ENCODE data around the gene PRKAR1A. TPM values are rescaled to one million over a fixed set of nuclear protein-coding genes. Genes with fewer than 3 reads are reported as not detected.

The PRKAR1A gene
- total and polyA plus RNA-seq, 2 of the 8 experiments (the other 6 are each of a cell fraction or from before 2014, with no cell fraction given): 39.3 to 149 TPM

- H3K23ac ChIP-seq (ENCODE audit: insufficient read length): no peak overlapping the region
Observed at GRCh38 chr17:68599091-68599490, 86.9 kb downstream of the PRKAR1A start.

More at GRCh38 chr17:68599091-68599490, 86.9 kb downstream of the PRKAR1A start:
- Histone ChIP-seq H3K56ac (replicated peaks; ENCODE audit: insufficient read length, low read depth, low read length) (no peak overlapping the region), H2BK5ac (ENCODE audit: low read depth, low read length) (no peak overlapping the region), H2BK120ac (replicated peaks; ENCODE audit: low read depth, low read length) (no peak overlapping the region), H2AFZ (ENCODE audit: low read length) (no peak overlapping the region), H2BK12ac (ENCODE audit: low read depth, low read length) (no peak overlapping the region), H3K79me2 (ENCODE audit: control insufficient read depth in 1 of 2, insufficient read depth in 2 of 2, low read length in 2 of 2) (peaks cover 0 to 5% of the 10 kb centered on the region in 2 experiments; a peak in 2 of 4 replicates), H2AK5ac (ENCODE audit: low read depth, low read length) (no peak overlapping the region), H3K14ac (ENCODE audit: insufficient read length) (no peak overlapping the region), H3K27ac (ENCODE audit: low read depth, low read length) (no peak overlapping the region), H4K91ac (replicated peaks; ENCODE audit: insufficient read length, low read length) (no peak overlapping the region), H2BK15ac (ENCODE audit: low read length) (no peak overlapping the region), H3K36me3 (ENCODE audit: control insufficient read depth in 2 of 4, insufficient read depth in 4 of 4, low read length in 3 of 4) (peaks cover 0 to 10% (median 0%) of the 10 kb centered on the region in 4 experiments; a peak in 2 of 8 replicates), H3K18ac (ENCODE audit: extremely low read depth, low read length) (no peak overlapping the region), H3K27me3 (replicated peaks in 1 of 4; ENCODE audit: control insufficient read depth in 3 of 4, extremely low read depth in 1 of 4, insufficient read depth in 3 of 4, low read length in 3 of 4) (peaks cover 0 to 25% (median 16%) of the 10 kb centered on the region in 4 experiments; a peak in 6 of 7 replicates), H3K9me3 (ENCODE audit: insufficient read depth in 2 of 2, low read depth in 1 of 2, low read length in 1 of 2) (no peaks in the 10 kb centered on the region), H3K4me1 (replicated peaks in 1 of 4; ENCODE audit: control insufficient read depth in 3 of 4, insufficient read depth in 4 of 4, low read length in 3 of 4) (peaks cover 0 to 15% (median 6%) of the 10 kb centered on the region in 4 experiments; a peak in 5 of 7 replicates), H3K23me2 (ENCODE audit: low read depth, low read length) (peaks cover 12% of the 10 kb centered on the region), H3K4me3 (ENCODE audit: extremely low read depth in 1 of 4, insufficient read depth in 2 of 4, low read depth in 3 of 4, low read length in 4 of 4) (peak overlapping the region; percentile 56 to 91 (median 78); a peak in 6 of 8 replicates), H3K4me2 (ENCODE audit: insufficient read depth in 1 of 2, low read depth in 2 of 2, low read length in 2 of 2) (peak overlapping the region; percentile 74 to 97; a peak in 3 of 4 replicates), H3K9ac (replicated peaks in 1 of 4; ENCODE audit: extremely low read depth in 1 of 4, low read depth in 3 of 4, low read length in 3 of 4) (peak overlapping the region in 1 of 4 experiments; percentile 63; a peak in 1 of 7 replicates), H4K20me1 (replicated peaks in 1 of 2; ENCODE audit: control insufficient read depth in 1 of 2, insufficient read depth in 2 of 2, low read length in 2 of 2) (no peaks in the 10 kb centered on the region), H3K79me1 (ENCODE audit: low read depth, low read length) (no peaks in the 10 kb centered on the region; the same call in 1 of the 2 replicates), H3K4ac (replicated peaks; ENCODE audit: insufficient read length, low read depth, low read length) (no peak overlapping the region), H4K8ac (ENCODE audit: extremely low read depth, insufficient read depth, low read length) (no peak overlapping the region), H4K5ac (ENCODE audit: insufficient read length, low read depth, low read length) (no peak overlapping the region), H2BK20ac (ENCODE audit: low read length) (no peak overlapping the region)
- CTCF ChIA-PET (ENCODE audit: partially characterized antibody): interaction anchor here (1.5 to 2.6 kb wide), 4 partner anchors 59 to 131 kb away, joined by 4 to 12 read pairs (median 8); no protein-coding TSS in a partner anchor
- whole genome bisulfite sequencing, 2 experiments (ENCODE audit: extremely low coverage in 1 of 2, insufficient coverage in 1 of 2, insufficient read length in 1 of 2, insufficient replicate concordance in 2 of 2, low coverage in 1 of 2, low lambda C conversion rate in 2 of 2, missing lambda C conversion rate in 1 of 2): 82% methylated on average over 4 of the region's 4 CpGs; no CpG with 5 or more reads in 1 of the 2 experiments
- TF ChIP-seq RBBP5 (IDR thresholded peaks at IDR 0.05; ENCODE audit: borderline replicate concordance, low read depth, low read length) (no peak), KDM5A (IDR thresholded peaks at IDR 0.05; ENCODE audit: low read length) (no peak), NANOG (IDR thresholded peaks at IDR 0.05; ENCODE audit: insufficient read depth, low read depth, low read length, poor library complexity, severe bottlenecking) (no peak), E2F6 (IDR thresholded peaks at IDR 0.05) (no peak)
- TF ChIP-seq, protein P1, sequence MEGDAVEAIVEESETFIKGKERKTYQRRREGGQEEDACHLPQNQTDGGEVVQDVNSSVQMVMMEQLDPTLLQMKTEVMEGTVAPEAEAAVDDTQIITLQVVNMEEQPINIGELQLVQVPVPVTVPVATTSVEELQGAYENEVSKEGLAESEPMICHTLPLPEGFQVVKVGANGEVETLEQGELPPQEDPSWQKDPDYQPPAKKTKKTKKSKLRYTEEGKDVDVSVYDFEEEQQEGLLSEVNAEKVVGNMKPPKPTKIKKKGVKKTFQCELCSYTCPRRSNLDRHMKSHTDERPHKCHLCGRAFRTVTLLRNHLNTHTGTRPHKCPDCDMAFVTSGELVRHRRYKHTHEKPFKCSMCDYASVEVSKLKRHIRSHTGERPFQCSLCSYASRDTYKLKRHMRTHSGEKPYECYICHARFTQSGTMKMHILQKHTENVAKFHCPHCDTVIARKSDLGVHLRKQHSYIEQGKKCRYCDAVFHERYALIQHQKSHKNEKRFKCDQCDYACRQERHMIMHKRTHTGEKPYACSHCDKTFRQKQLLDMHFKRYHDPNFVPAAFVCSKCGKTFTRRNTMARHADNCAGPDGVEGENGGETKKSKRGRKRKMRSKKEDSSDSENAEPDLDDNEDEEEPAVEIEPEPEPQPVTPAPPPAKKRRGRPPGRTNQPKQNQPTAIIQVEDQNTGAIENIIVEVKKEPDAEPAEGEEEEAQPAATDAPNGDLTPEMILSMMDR (IDR thresholded peaks at IDR 0.05; ENCODE audit: control extremely low read depth in 1 of 3, insufficient read depth in 1 of 3, low read depth in 1 of 3, low read length in 3 of 3): no peak
- FAIRE-seq (no peak), DNase-seq (ENCODE audit: low read depth in 1 of 2, low spot score in 2 of 2) (no peak)
- POLR2A ChIA-PET (ENCODE audit: partially characterized antibody): interaction anchor here (1.3 to 1.4 kb wide), 2 partner anchors 8 to 86 kb away, joined by 5 read pairs; partner anchors contain the start of gene PRKAR1A
